Activated naive CD4-positive, alpha-beta T cell treated with anti-CD3 and anti-CD28 coated beads for 36 hours (primary cell): Measurements from ENCODE around the gene FCHSD2. TPM values are rescaled to one million over a fixed set of nuclear protein-coding genes. Genes with fewer than 3 reads are reported as not detected.
"Not testable (repeated sequence)": the region's sequence is repeated elsewhere in the genome, so short reads cannot be mapped to it uniquely, and the experiment has no call there.

ENCODE experiments used
- CTCF ChIA-PET: fragments of 350-600 bp; sonication (Branson Sonifier 250); formaldehyde crosslinking; loops from one replicate; lab custom pipeline; 2021; ENCODE audit warnings: antibody characterized with exemption; lab: Charles Lee
- DNase-seq: peaks from one replicate; pipeline ENCODE4 v3.0.0-alpha.2; 2020
- H3K27ac Mint-ChIP-seq: one replicate; pipeline ENCODE4 v1.8.0; 2021; ENCODE audit warnings: mild to moderate bottlenecking, mixed read lengths
- H3K27me3 Mint-ChIP-seq: one replicate; pipeline ENCODE4 v1.8.0; 2021; ENCODE audit warnings: low read depth, mixed read lengths
- H3K36me3 Mint-ChIP-seq: one replicate; pipeline ENCODE4 v1.8.0; 2021; ENCODE audit warnings: low read depth, mixed read lengths
- H3K4me1 Mint-ChIP-seq: one replicate; pipeline ENCODE4 v1.8.0; 2021; ENCODE audit warnings: low read depth, mixed read lengths
- H3K4me3 Mint-ChIP-seq: one replicate; pipeline ENCODE4 v1.8.0; 2021; ENCODE audit warnings: mild to moderate bottlenecking, moderate library complexity, mixed read lengths
- H3K9me3 Mint-ChIP-seq: one replicate; pipeline ENCODE4 v1.8.0; 2021; ENCODE audit warnings: mixed read lengths
- intact Hi-C: fragments of 100-400 bp; cut with micrococcal nuclease; formaldehyde crosslinking; loops from one replicate; pipeline ENCODE4 v1.15.1; 2023
- total RNA-seq, 2 experiments: library from RNA; stranded (reverse); gene quantifications; one replicate each; pipeline ENCODE4 v1.2.3, GENCODE V29; 2021

The FCHSD2 gene
- total RNA-seq, 2 experiments from 2014 or later: 31.1 to 36.8 TPM

GRCh38 chr11:73145986-73146575, 4.0 kb upstream of the FCHSD2 start:
- Mint-ChIP-seq H3K9me3 (no peaks in the 10 kb centered on the region), H3K27me3 (no peaks in the 10 kb centered on the region), H3K4me3 (no peak overlapping the region), H3K27ac (no peak overlapping the region), H3K36me3 (no peaks in the 10 kb centered on the region), H3K4me1 (peaks cover 30% of the 10 kb centered on the region)
- CTCF ChIA-PET: interaction anchor here (1.0 to 1.2 kb wide), 2 partner anchors 30 to 32 kb away, joined by 3 to 5 read pairs; no protein-coding TSS in a partner anchor
- intact Hi-C loops: loop anchor here (10.0 kb wide), 1 partner anchor 421 kb away; no protein-coding TSS in a partner anchor
- DNase-seq: no peak

- Mint-ChIP-seq H3K4me3 (peak overlapping the region; percentile 84), H3K27me3 (no peaks in the 10 kb centered on the region), H3K36me3 (peaks cover 11% of the 10 kb centered on the region), H3K9me3 (no peaks in the 10 kb centered on the region), H3K4me1 (peaks cover 47% of the 10 kb centered on the region), H3K27ac (peak overlapping the region; percentile 92)
- intact Hi-C loops: loop anchor here (1.0 to 10.0 kb wide), 5 partner anchors 10 to 1062 kb away; partner anchors contain the start of genes ATG16L2, LRRC51, NUMA1 and PLEKHB1
- CTCF ChIA-PET: interaction anchor here (0.6 to 4.0 kb wide), 13 partner anchors 7 to 418 kb away, joined by 3 to 25 read pairs (median 4); no protein-coding TSS in a partner anchor
- DNase-seq: peak; percentile 28
These were observed 1.2 kb upstream of the FCHSD2 start for GRCh38 chr11:73143126-73143838.

GRCh38 chr11:73141309-73142127, 600 bp downstream of the FCHSD2 start:
- H3K4me3 Mint-ChIP-seq: peak overlapping the region; percentile 96

GRCh38 chr11:73141031-73141308, 1.1 kb downstream of the FCHSD2 start:
- Mint-ChIP-seq H3K27ac (peak overlapping the region; percentile 92), H3K4me3 (peak overlapping the region; percentile 96), H3K27me3 (no peaks in the 10 kb centered on the region), H3K36me3 (peaks cover 13% of the 10 kb centered on the region), H3K4me1 (peaks cover 38% of the 10 kb centered on the region), H3K9me3 (no peaks in the 10 kb centered on the region)
- intact Hi-C loops: loop anchor here (1.0 to 10.0 kb wide), 3 partner anchors 37 to 506 kb away; partner anchors contain the start of gene PLEKHB1
- peak; percentile 48 for DNase-seq
- CTCF ChIA-PET: interaction anchor here (0.6 to 4.0 kb wide), 2 partner anchors 37 to 148 kb away, joined by 3 to 25 read pairs; no protein-coding TSS in a partner anchor

More at GRCh38 chr11:73141309-73142127, 600 bp downstream of the FCHSD2 start:
- Mint-ChIP-seq H3K9me3 (no peaks in the 10 kb centered on the region), H3K36me3 (peaks cover 13% of the 10 kb centered on the region), H3K27me3 (no peaks in the 10 kb centered on the region), H3K4me1 (peaks cover 39% of the 10 kb centered on the region), H3K27ac (peak overlapping the region; percentile 92)
- CTCF ChIA-PET: interaction anchor here (0.6 to 4.0 kb wide), 4 partner anchors 18 to 310 kb away, joined by 3 to 25 read pairs (median 4); no protein-coding TSS in a partner anchor
- peak; percentile 76 for DNase-seq
- intact Hi-C loops: loop anchor here (1.0 to 10.0 kb wide), 8 partner anchors 37 to 1061 kb away; partner anchors contain the start of genes ATG16L2, LRRC51, NUMA1 and PLEKHB1

- peaks cover 13% of the 10 kb centered on the region for H3K36me3 Mint-ChIP-seq
- H3K9me3 Mint-ChIP-seq: no peaks in the 10 kb centered on the region
- peak overlapping the region; percentile 96 for H3K4me3 Mint-ChIP-seq
- peaks cover 43% of the 10 kb centered on the region for H3K4me1 Mint-ChIP-seq
- peak overlapping the region; percentile 92 for H3K27ac Mint-ChIP-seq
- CTCF ChIA-PET: interaction anchor here (0.6 to 4.0 kb wide), 5 partner anchors 18 to 149 kb away, joined by 3 to 25 read pairs (median 3); no protein-coding TSS in a partner anchor
- peak; percentile 36 for DNase-seq
- intact Hi-C loops: loop anchor here (1.0 to 10.0 kb wide), 4 partner anchors 38 to 507 kb away; partner anchors contain the start of gene PLEKHB1
- H3K27me3 Mint-ChIP-seq: no peaks in the 10 kb centered on the region
These were observed 1.7 kb downstream of the FCHSD2 start for GRCh38 chr11:73140213-73141030.

GRCh38 chr11:73139476-73140198, 2.5 kb downstream of the FCHSD2 start:
- intact Hi-C loops: loop anchor here (1.0 to 10.0 kb wide), 3 partner anchors 215 to 508 kb away; partner anchors contain the start of gene PLEKHB1
- peak overlapping the region; percentile 96 for H3K4me3 Mint-ChIP-seq
- CTCF ChIA-PET: interaction anchor here (0.6 to 1.0 kb wide), 3 partner anchors 19 to 91 kb away, joined by 3 to 6 read pairs (median 3); no protein-coding TSS in a partner anchor
- no peaks in the 10 kb centered on the region for H3K27me3 Mint-ChIP-seq
- H3K36me3 Mint-ChIP-seq: peaks cover 13% of the 10 kb centered on the region
- H3K4me1 Mint-ChIP-seq: peaks cover 43% of the 10 kb centered on the region
- no peak overlapping the region for H3K27ac Mint-ChIP-seq
- H3K9me3 Mint-ChIP-seq: no peaks in the 10 kb centered on the region
- DNase-seq: no peak

GRCh38 chr11:73137944-73138274, 4.2 kb downstream of the FCHSD2 start:
- no peak for DNase-seq
- Mint-ChIP-seq H3K4me1 (peaks cover 35% of the 10 kb centered on the region), H3K27me3 (no peaks in the 10 kb centered on the region), H3K36me3 (peaks cover 18% of the 10 kb centered on the region), H3K27ac (no peak overlapping the region), H3K9me3 (no peaks in the 10 kb centered on the region), H3K4me3 (no peak overlapping the region)
- intact Hi-C loops: no loop called here
- CTCF ChIA-PET: interaction anchor here (0.6 to 1.4 kb wide), 3 partner anchors 12 to 21 kb away, joined by 3 to 9 read pairs (median 3); no protein-coding TSS in a partner anchor

GRCh38 chr11:73137262-73137943, 4.7 kb downstream of the FCHSD2 start:
- H3K4me3 Mint-ChIP-seq: no peak overlapping the region
- H3K36me3 Mint-ChIP-seq: peaks cover 18% of the 10 kb centered on the region
- no peaks in the 10 kb centered on the region for H3K9me3 Mint-ChIP-seq
- CTCF ChIA-PET: interaction anchor here (1.0 to 1.6 kb wide), 3 partner anchors 12 to 40 kb away, joined by 3 to 9 read pairs (median 3); no protein-coding TSS in a partner anchor
- no peak for DNase-seq
- peaks cover 33% of the 10 kb centered on the region for H3K4me1 Mint-ChIP-seq
- H3K27ac Mint-ChIP-seq: no peak overlapping the region
- intact Hi-C loops: no loop called here
- no peaks in the 10 kb centered on the region for H3K27me3 Mint-ChIP-seq

GRCh38 chr11:73136722-73137121, 5.4 kb downstream of the FCHSD2 start:
- H3K27me3 Mint-ChIP-seq, H3K27ac Mint-ChIP-seq, H3K9me3 Mint-ChIP-seq, intact Hi-C loops, H3K4me3 Mint-ChIP-seq, DNase-seq: not testable (repeated sequence)
- Mint-ChIP-seq H3K36me3 (peaks cover 18% of the 10 kb centered on the region), H3K4me1 (peaks cover 33% of the 10 kb centered on the region)
- CTCF ChIA-PET: interaction anchor here (1.4 to 1.6 kb wide), 2 partner anchors 21 to 41 kb away, joined by 3 read pairs; no protein-coding TSS in a partner anchor
